BLaER1 treated with 17β-estradiol and CSF1 and Interleukin-3, amounts not matched to agents 10 nM and 100 nM (cell line): ENCODE data around the gene DNAJC16.
A peak's percentile ranks its signal among the peaks of the same experiment; 100 is the strongest.

Experiments
- H3K27ac ChIP-seq, 11 experiments: shearing (Covaris generic); formaldehyde crosslinking; 2 replicates each; pipeline ENCODE4 v1.8.1; 2022
- H3K27me3 ChIP-seq, 11 experiments: shearing (Covaris generic); formaldehyde crosslinking; 2 replicates each; pipeline ENCODE4 v1.8.1; 2022
- H3K36me3 ChIP-seq, 11 experiments: shearing (Covaris generic); formaldehyde crosslinking; 2 replicates each; pipeline ENCODE4 v1.8.1; 2022
- H3K4me1 ChIP-seq, 10 experiments: shearing (Covaris generic); formaldehyde crosslinking; 2 replicates each; pipeline ENCODE4 v1.8.1; 2022
- H3K4me2 ChIP-seq, 11 experiments: shearing (Covaris generic); formaldehyde crosslinking; 2 replicates each; pipeline ENCODE4 v1.8.1; 2022
- H3K4me3 ChIP-seq, 10 experiments: shearing (Covaris generic); formaldehyde crosslinking; 2 replicates each; pipeline ENCODE4 v1.8.1; 2022
- H3K9ac ChIP-seq, 11 experiments: shearing (Covaris generic); formaldehyde crosslinking; 2 replicates each; pipeline ENCODE4 v1.8.1; 2022
- H3K9me3 ChIP-seq, 11 experiments: shearing (Covaris generic); formaldehyde crosslinking; replicated peaks in 1 of 11; 2 replicates each; pipeline ENCODE4 v1.8.1; 2022
- H4K20me1 ChIP-seq, 11 experiments: shearing (Covaris generic); formaldehyde crosslinking; 2 replicates each; pipeline ENCODE4 v1.8.1; 2022
- Cebpa-rat ChIP-seq, 11 experiments: shearing (Covaris generic); IDR thresholded peaks; 2 replicates each; pipeline ENCODE4 v1.8.1; 2022

Gene DNAJC16

DNA sequence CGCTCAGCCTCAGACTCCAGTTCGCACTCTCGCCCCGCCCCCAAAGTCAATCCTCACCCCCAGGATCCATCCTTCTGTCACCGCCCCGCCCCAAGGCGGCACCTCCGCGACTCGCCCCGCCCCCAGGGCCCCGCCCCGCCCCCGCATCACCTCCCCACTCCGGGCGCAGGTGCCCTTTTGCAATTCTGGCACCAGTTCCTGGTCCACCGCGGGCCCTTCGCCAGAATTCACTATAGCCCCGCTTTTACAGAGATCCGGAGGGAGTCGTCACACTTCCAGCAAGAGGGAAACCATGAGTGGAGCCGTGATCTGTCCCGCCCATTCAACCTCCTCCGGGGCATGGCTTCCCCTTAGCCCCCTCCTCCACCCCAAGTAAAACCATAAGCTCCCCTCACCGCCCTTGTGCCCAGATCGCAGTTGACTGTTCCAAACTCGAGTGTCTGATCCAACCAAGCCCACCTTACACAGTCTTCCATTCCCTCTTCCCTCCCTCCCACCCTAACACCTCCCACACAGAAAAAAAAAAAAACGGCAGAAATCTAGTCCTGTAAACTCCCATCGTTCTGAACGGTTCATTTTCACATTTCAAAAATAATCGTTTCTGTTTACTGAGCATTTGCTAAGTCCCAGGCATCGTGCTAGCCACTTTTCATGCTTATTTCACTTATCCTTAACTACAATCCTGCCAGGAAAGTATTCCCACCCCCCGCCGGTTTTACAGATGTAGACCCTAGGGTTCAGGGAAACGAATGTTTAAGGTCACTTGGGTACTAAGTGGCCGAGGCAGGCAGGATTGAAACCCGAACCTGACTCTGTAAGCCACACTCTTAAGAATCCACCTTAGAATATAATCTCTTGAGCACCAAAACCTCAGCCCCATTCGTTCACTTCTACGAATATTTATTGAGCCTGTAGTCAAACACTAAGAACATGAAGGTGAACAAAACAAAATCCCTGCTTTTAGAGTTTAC, 1.3 kb upstream of the DNAJC16 start:
- H3K9ac ChIP-seq = peak overlapping the region; percentile 57 to 95 (median 72)
- H3K36me3 ChIP-seq = peaks cover under 1 to 16% (median 4%) of the 10 kb centered on the region in 11 experiments; a peak in 15 of 22 replicates
- H4K20me1 ChIP-seq = peaks cover 0 to 11% (median 0%) of the 10 kb centered on the region in 11 experiments; a peak in 4 of 22 replicates
- peaks cover 33 to 48% (median 44%) of the 10 kb centered on the region in 10 experiments for H3K4me1 ChIP-seq
- H3K4me3 ChIP-seq = peak overlapping the region; percentile 60 to 91 (median 81)
- H3K9me3 ChIP-seq = no peaks in the 10 kb centered on the region
- peak overlapping the region; percentile 57 to 93 (median 71); a peak in 21 of 22 replicates for H3K27ac ChIP-seq
- peak overlapping the region; percentile 83 to 97 (median 94) for H3K4me2 ChIP-seq
- H3K27me3 ChIP-seq = no peaks in the 10 kb centered on the region
- no peak for TF ChIP-seq Cebpa-rat (IDR thresholded peaks at IDR 0.05)

DNA sequence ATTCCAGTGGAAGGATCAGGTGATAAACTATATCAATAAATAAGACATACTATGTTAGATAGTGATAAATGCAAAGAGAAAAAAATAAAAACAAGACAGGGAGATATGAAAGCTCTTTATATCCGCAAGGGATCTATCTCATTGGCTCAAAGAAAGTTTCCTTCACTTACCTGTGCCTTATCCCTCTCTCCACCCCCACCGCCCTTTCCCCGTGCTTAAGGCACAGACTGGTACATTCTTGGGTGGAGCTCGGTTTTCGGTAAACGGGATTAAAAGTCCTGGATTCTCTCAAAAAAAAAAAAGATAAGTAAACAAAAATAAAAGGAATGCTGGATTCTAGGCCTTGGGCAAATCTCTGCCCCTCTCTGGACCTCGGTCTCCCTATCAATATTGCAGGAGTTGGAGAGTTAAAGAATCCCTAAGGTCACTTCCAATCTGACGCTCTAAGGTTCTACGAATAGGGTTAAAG, 593 bp upstream of the DNAJC16 start:
- H3K27ac ChIP-seq = peak overlapping the region in 10 of 11 experiments; percentile 15 to 93 (median 70); a peak in 14 of 22 replicates
- no peaks in the 10 kb centered on the region for H3K27me3 ChIP-seq
- H3K4me2 ChIP-seq = peak overlapping the region; percentile 83 to 97 (median 94)
- H3K9me3 ChIP-seq = no peaks in the 10 kb centered on the region
- H3K4me1 ChIP-seq = peaks cover 33 to 52% (median 45%) of the 10 kb centered on the region in 10 experiments
- peaks cover 0 to 11% (median 0%) of the 10 kb centered on the region in 11 experiments; a peak in 5 of 22 replicates for H4K20me1 ChIP-seq
- TF ChIP-seq Cebpa-rat (IDR thresholded peaks at IDR 0.05) = no peak
- H3K9ac ChIP-seq = peak overlapping the region; percentile 38 to 95 (median 72); a peak in 13 of 22 replicates
- peaks cover 7 to 23% (median 12%) of the 10 kb centered on the region in 11 experiments; a peak in 17 of 22 replicates for H3K36me3 ChIP-seq
- H3K4me3 ChIP-seq = peak overlapping the region; percentile 74 to 91 (median 82); a peak in 19 of 20 replicates

DNA sequence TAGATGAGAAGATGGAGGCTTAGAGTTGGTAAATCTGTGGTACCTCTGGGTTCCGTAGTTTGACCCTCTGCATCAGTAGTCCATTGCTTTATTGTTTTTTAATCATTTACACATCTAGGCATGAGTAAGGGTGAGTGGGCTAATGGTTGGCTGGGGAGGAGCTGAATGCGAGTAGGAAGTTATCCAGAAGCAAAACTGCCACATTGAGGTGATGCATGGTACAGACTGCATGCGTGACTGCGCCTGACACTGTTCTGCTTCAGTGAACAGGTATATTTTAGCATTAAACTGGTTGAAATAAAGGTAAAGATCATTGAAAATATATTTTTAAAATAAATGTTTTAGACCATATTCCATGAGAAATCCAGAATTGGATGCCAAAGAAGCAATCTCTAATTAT, 4.4 kb downstream of the DNAJC16 start:
- H3K4me3 ChIP-seq = no peak overlapping the region
- no peak overlapping the region; a peak in 1 of 22 replicates for H3K9ac ChIP-seq
- H3K4me1 ChIP-seq = peaks cover 11 to 35% (median 15%) of the 10 kb centered on the region in 10 experiments; a peak in 19 of 20 replicates
- H4K20me1 ChIP-seq = peaks cover 0 to 6% (median 0%) of the 10 kb centered on the region in 11 experiments; a peak in 3 of 22 replicates
- peak overlapping the region in 2 of 11 experiments; percentile 10 to 61; a peak in 2 of 22 replicates for H3K4me2 ChIP-seq
- no peaks in the 10 kb centered on the region for H3K9me3 ChIP-seq
- no peaks in the 10 kb centered on the region for H3K27me3 ChIP-seq
- no peak overlapping the region for H3K27ac ChIP-seq
- no peak for TF ChIP-seq Cebpa-rat (IDR thresholded peaks at IDR 0.05)
- H3K36me3 ChIP-seq = peaks cover 20 to 66% (median 37%) of the 10 kb centered on the region in 11 experiments

DNA sequence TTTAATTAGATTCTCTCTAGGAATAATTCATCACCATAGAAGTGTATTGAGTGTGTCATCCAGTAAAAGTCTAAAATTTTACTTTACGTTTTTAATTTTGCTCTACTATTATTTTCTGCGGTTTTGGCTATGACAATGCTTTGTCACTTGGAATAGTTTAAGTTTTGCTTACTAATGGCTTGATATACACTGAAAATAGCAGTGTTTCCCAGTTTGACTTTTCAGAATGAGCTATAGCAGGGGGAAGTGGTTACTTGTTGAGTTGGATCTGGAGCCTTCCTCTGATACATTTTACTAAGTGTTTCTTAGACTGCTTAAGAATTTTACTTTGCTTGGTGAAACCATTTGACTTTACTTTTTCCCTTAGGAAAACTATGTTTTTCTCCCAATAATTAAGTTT, 5.0 kb downstream of the DNAJC16 start:
- Histone ChIP-seq H3K4me1 (peaks cover 8 to 33% (median 12%) of the 10 kb centered on the region in 10 experiments; a peak in 19 of 20 replicates), H3K4me2 (peak overlapping the region in 2 of 11 experiments; percentile 38 to 61; a peak in 2 of 22 replicates), H3K9ac (0 out of 22 replicates have a peak overlapping the region, but pooled peaks of 1 of the 11 experiments have one; percentile 19), H3K27me3 (no peaks in the 10 kb centered on the region), H3K9me3 (no peaks in the 10 kb centered on the region), H3K27ac (no peak overlapping the region), H3K36me3 (peaks cover 26 to 73% (median 44%) of the 10 kb centered on the region in 11 experiments), H4K20me1 (peaks cover 0 to 6% (median 0%) of the 10 kb centered on the region in 11 experiments; a peak in 3 of 22 replicates), H3K4me3 (no peak overlapping the region)
- no peak for TF ChIP-seq Cebpa-rat (IDR thresholded peaks at IDR 0.05)

DNA sequence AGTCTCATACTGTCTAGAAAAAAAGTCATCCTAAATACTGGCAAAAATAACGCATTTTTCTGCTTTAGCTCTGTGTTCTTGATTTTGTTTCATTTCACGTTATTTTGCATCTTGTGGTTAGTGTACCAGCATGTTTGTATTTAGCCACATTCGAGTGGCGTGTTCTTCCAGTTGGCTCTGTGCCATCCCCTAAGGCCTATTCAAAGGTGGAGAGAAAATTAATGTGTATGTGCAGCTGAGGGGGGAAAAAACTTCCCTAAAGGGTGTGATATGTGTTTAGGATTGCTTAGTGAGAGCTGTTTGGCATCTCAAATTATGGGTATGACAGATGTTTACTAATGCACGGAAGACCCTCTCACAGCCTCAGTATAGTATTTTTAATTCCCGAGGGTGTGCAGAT, 12.1 kb downstream of the DNAJC16 start:
- TF ChIP-seq Cebpa-rat (IDR thresholded peaks at IDR 0.05) = no peak
- no peak overlapping the region for H3K9ac ChIP-seq
- H3K27ac ChIP-seq = no peak overlapping the region
- H3K4me2 ChIP-seq = no peak overlapping the region
- H3K4me1 ChIP-seq = no peaks in the 10 kb centered on the region
- no peaks in the 10 kb centered on the region for H3K9me3 ChIP-seq
- H3K4me3 ChIP-seq = no peak overlapping the region
- H3K36me3 ChIP-seq = peaks cover 75 to 100% (median 96%) of the 10 kb centered on the region in 11 experiments
- peaks cover 0 to 8% (median 0%) of the 10 kb centered on the region in 11 experiments; a peak in 1 of 22 replicates for H4K20me1 ChIP-seq
- H3K27me3 ChIP-seq = no peaks in the 10 kb centered on the region

DNA sequence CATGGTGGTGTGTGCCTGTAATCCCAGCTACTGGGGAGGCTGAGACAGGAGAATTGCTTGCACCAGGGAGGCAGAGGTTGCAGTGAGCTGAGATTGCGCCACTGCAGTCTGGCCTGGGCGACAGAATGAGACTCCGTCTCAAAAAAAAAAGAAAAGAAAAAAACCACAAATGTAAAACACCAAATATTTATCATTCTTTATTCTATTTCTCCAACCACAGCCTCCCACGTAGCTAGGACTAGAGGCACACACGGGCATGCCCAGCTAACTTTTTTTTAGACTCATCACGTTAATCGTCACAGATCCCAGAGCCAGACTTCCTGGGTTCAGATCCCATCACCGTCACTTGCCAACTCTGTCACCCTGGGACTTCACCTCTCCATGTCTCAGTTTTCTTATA, 13.5 kb downstream of the DNAJC16 start:
- Histone ChIP-seq H3K4me2 (no peak overlapping the region), H3K9ac (no peak overlapping the region), H4K20me1 (peaks cover 0 to 8% (median 0%) of the 10 kb centered on the region in 11 experiments; a peak in 1 of 22 replicates), H3K27me3 (no peaks in the 10 kb centered on the region), H3K36me3 (peaks cover 82 to 100% (median 95%) of the 10 kb centered on the region in 11 experiments), H3K27ac (no peak overlapping the region), H3K9me3 (no peaks in the 10 kb centered on the region), H3K4me3 (no peak overlapping the region), H3K4me1 (no peaks in the 10 kb centered on the region)
- TF ChIP-seq Cebpa-rat (IDR thresholded peaks at IDR 0.05) = no peak

DNA sequence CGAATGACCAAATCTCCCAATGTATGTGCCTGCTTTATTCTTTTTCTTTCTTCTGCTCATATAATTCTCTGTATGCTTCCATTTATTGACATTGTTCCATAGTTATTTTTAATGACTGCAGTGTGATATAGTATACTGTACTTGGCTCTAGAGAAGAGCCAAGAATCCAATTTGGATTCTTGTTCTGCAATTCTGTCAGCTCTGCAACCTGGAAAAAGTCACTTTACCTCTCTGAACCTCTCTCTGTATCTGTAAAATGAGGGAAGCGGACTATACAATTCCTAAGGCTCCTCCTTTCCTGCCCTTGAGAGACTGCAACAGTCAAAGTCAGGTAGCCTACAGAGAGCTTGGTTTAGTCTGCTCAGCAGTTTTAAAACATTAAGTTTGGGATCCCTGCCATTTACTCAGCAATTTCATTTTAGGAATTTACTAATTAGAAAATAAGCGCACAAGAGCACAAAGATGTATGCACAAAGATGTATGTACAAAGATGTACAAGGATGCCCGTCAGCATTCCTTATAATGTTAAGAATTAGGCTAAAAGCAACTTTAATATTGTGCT, 14.7 kb downstream of the DNAJC16 start:
- Histone ChIP-seq H3K4me1 (no peaks in the 10 kb centered on the region), H3K36me3 (peaks cover 82 to 100% (median 95%) of the 10 kb centered on the region in 11 experiments), H3K4me2 (no peak overlapping the region), H3K4me3 (no peak overlapping the region), H3K9me3 (no peaks in the 10 kb centered on the region), H3K27ac (no peak overlapping the region), H3K9ac (no peak overlapping the region), H3K27me3 (no peaks in the 10 kb centered on the region), H4K20me1 (peaks cover 0 to 8% (median 0%) of the 10 kb centered on the region in 11 experiments; a peak in 1 of 22 replicates)
- TF ChIP-seq Cebpa-rat (IDR thresholded peaks at IDR 0.05) = no peak

DNA sequence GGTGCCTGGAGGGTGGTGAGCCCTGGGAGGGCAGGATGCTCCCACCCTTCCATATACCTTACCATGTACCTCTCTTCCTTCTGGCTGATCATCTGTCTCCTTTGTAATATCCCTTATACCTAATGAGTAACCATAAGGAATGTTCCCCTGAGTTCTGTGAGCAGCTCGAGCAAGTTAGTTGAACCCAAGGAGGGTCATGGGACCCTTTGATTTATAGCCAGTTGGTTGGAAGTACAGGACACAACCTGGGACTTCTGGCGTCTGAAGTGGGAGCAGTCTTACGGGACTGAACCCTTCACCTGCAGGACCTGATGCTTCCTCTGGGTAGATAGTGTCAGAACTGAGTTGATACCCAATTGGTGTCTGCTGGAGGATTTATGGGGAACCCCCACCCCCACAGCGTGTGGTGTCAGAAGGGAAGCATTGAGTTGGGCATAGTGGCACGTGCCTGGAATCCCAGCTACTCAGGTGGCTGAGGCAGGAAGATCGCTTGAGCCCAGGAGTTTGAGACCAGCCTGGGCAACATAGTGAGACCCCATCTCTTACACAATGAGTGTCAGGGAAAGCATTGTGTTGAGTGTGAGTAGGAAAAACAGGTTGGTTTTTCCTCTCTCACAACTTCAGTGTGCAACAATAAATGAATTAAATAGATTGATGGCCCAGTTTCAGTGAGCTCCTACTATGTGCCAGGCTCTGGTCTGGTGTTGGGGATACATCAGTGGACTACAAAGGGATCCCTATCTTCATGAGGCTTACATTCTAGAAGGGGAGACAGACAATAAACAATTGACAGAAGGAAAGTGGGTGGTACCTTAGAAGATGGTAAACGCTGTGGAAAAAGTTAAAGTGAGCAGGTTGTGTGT, 16.0 kb downstream of the DNAJC16 start:
- H3K27ac ChIP-seq = no peak overlapping the region
- H3K9ac ChIP-seq = no peak overlapping the region
- no peak overlapping the region for H3K4me2 ChIP-seq
- H3K4me1 ChIP-seq = no peaks in the 10 kb centered on the region
- no peak for TF ChIP-seq Cebpa-rat (IDR thresholded peaks at IDR 0.05)
- peaks cover 0 to 8% (median 0%) of the 10 kb centered on the region in 11 experiments; a peak in 1 of 22 replicates for H4K20me1 ChIP-seq
- no peaks in the 10 kb centered on the region for H3K27me3 ChIP-seq
- no peaks in the 10 kb centered on the region for H3K9me3 ChIP-seq
- H3K4me3 ChIP-seq = no peak overlapping the region
- H3K36me3 ChIP-seq = peaks cover 80 to 100% (median 95%) of the 10 kb centered on the region in 11 experiments
